ENCODE results near the gene PSMD13. TPM values are rescaled to one million over a fixed set of nuclear protein-coding genes. Genes with fewer than 3 reads are reported as not detected.

PSMD13 gene
- total and polyA plus RNA-seq, 4 donors = 48.8 to 56.7 (median 52.8) TPM

DNA sequence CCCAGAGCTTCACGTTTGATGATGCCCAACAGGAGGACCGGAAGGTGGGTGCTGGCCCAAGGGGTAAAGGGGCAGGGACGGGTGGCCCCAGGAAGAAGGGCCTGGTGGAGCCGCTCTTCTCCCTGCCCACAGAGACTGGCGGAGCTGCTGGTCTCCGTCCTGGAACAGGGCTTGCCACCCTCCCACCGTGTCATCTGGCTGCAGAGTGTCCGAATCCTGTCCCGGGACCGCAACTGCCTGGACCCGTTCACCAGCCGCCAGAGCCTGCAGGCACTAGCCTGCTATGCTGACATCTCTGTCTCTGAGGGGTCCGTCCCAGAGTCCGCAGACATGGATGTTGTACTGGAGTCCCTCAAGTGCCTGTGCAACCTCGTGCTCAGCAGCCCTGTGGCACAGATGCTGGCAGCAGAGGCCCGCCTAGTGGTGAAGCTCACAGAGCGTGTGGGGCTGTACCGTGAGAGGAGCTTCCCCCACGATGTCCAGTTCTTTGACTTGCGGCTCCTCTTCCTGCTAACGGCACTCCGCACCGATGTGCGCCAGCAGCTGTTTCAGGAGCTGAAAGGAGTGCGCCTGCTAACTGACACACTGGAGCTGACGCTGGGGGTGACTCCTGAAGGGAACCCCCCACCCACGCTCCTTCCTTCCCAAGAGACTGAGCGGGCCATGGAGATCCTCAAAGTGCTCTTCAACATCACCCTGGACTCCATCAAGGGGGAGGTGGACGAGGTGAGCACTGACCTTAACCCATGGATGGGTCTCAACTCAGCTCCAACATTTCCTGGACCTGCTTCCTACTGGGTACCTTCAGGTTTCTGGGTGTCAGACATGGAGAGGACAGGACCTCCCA, 27.3 kb upstream of the PSMD13 start:
- Histone ChIP-seq H3K9ac (ENCODE audit: low read depth in 1 of 2, low read length in 2 of 2) (peak overlapping the region in 1 of 2 donors; percentile 74), H3K4me1 (ENCODE audit: control insufficient read depth in 4 of 4, insufficient read depth in 4 of 4, low read length in 3 of 4) (peaks cover 8 to 41% (median 28%) of the 10 kb centered on the region in 4 donors), H3K27me3 (ENCODE audit: control insufficient read depth in 4 of 4, insufficient read depth in 4 of 4, low read length in 3 of 4) (no peaks in the 10 kb centered on the region), H3K27ac (ENCODE audit: low read depth in 1 of 2, low read length in 2 of 2) (peak overlapping the region in 1 of 2 donors; percentile 92), H3K9me3 (ENCODE audit: control insufficient read depth in 4 of 4, low read length in 3 of 4) (no peaks in the 10 kb centered on the region), H3K4me3 (ENCODE audit: low read depth in 1 of 3, low read length in 3 of 3) (peak overlapping the region; percentile 27 to 88 (median 84)), H3K36me3 (ENCODE audit: control insufficient read depth in 4 of 4, insufficient read depth in 3 of 4, low read depth in 1 of 4, low read length in 3 of 4) (peaks cover 10 to 53% (median 35%) of the 10 kb centered on the region in 4 donors)
- DNase-seq (ENCODE audit: low spot score) = no peak
- WGBS = 63% methylated on average over 29 of the region's 29 CpGs
- TF ChIP-seq, protein P1, sequence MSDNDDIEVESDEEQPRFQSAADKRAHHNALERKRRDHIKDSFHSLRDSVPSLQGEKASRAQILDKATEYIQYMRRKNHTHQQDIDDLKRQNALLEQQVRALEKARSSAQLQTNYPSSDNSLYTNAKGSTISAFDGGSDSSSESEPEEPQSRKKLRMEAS (IDR thresholded peaks at IDR 0.05) = no peak
- no peak for TF ChIP-seq SP1 (IDR thresholded peaks at IDR 0.05)
- no peak for TF ChIP-seq FOXA2 (IDR thresholded peaks at IDR 0.05)
- TF ChIP-seq HNF4A (conservative IDR thresholded peaks at IDR 0.05) = no peak
- TF ChIP-seq, protein P2, sequence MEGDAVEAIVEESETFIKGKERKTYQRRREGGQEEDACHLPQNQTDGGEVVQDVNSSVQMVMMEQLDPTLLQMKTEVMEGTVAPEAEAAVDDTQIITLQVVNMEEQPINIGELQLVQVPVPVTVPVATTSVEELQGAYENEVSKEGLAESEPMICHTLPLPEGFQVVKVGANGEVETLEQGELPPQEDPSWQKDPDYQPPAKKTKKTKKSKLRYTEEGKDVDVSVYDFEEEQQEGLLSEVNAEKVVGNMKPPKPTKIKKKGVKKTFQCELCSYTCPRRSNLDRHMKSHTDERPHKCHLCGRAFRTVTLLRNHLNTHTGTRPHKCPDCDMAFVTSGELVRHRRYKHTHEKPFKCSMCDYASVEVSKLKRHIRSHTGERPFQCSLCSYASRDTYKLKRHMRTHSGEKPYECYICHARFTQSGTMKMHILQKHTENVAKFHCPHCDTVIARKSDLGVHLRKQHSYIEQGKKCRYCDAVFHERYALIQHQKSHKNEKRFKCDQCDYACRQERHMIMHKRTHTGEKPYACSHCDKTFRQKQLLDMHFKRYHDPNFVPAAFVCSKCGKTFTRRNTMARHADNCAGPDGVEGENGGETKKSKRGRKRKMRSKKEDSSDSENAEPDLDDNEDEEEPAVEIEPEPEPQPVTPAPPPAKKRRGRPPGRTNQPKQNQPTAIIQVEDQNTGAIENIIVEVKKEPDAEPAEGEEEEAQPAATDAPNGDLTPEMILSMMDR (IDR thresholded peaks at IDR 0.05; ENCODE audit: low read depth, low read length, missing input control) = no peak
- no peak for TF ChIP-seq NR2F2 (IDR thresholded peaks at IDR 0.05)
- TF ChIP-seq FOXA1 (IDR thresholded peaks at IDR 0.05) = no peak
- TF ChIP-seq, protein P3, sequence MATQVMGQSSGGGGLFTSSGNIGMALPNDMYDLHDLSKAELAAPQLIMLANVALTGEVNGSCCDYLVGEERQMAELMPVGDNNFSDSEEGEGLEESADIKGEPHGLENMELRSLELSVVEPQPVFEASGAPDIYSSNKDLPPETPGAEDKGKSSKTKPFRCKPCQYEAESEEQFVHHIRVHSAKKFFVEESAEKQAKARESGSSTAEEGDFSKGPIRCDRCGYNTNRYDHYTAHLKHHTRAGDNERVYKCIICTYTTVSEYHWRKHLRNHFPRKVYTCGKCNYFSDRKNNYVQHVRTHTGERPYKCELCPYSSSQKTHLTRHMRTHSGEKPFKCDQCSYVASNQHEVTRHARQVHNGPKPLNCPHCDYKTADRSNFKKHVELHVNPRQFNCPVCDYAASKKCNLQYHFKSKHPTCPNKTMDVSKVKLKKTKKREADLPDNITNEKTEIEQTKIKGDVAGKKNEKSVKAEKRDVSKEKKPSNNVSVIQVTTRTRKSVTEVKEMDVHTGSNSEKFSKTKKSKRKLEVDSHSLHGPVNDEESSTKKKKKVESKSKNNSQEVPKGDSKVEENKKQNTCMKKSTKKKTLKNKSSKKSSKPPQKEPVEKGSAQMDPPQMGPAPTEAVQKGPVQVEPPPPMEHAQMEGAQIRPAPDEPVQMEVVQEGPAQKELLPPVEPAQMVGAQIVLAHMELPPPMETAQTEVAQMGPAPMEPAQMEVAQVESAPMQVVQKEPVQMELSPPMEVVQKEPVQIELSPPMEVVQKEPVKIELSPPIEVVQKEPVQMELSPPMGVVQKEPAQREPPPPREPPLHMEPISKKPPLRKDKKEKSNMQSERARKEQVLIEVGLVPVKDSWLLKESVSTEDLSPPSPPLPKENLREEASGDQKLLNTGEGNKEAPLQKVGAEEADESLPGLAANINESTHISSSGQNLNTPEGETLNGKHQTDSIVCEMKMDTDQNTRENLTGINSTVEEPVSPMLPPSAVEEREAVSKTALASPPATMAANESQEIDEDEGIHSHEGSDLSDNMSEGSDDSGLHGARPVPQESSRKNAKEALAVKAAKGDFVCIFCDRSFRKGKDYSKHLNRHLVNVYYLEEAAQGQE (IDR thresholded peaks at IDR 0.05) = no peak
- no peak for TF ChIP-seq YY1 (IDR thresholded peaks at IDR 0.05)
- TF ChIP-seq HNF4G (IDR thresholded peaks at IDR 0.05) = no peak
- TF ChIP-seq EGR1 (IDR thresholded peaks at IDR 0.05; ENCODE audit: low read depth in 2 of 2) = no peak
- TF ChIP-seq, protein P4, sequence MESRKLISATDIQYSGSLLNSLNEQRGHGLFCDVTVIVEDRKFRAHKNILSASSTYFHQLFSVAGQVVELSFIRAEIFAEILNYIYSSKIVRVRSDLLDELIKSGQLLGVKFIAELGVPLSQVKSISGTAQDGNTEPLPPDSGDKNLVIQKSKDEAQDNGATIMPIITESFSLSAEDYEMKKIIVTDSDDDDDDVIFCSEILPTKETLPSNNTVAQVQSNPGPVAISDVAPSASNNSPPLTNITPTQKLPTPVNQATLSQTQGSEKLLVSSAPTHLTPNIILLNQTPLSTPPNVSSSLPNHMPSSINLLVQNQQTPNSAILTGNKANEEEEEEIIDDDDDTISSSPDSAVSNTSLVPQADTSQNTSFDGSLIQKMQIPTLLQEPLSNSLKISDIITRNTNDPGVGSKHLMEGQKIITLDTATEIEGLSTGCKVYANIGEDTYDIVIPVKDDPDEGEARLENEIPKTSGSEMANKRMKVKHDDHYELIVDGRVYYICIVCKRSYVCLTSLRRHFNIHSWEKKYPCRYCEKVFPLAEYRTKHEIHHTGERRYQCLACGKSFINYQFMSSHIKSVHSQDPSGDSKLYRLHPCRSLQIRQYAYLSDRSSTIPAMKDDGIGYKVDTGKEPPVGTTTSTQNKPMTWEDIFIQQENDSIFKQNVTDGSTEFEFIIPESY (IDR thresholded peaks at IDR 0.05) = no peak
- TF ChIP-seq RAD21 (IDR thresholded peaks at IDR 0.05) = no peak

All from liver (tissue), 9 donors.